Measurements from ENCODE around the gene CYBC1.

Gene CYBC1

GRCh38 chr17:82463391-82463790 lies 12.8 kb upstream of the CYBC1 start:
- no peak for TF ChIP-seq ZNF302 (tag by site-specific recombination; IDR thresholded peaks at IDR 0.05; ENCODE audit: low read depth)
- no peak for TF ChIP-seq ZNF354C (tag by site-specific recombination; IDR thresholded peaks at IDR 0.05; ENCODE audit: borderline replicate concordance, low read depth)
- TF ChIP-seq ZNF280C (tag by site-specific recombination; IDR thresholded peaks at IDR 0.05): no peak
- no peak for TF ChIP-seq ZNF266 (tag by site-specific recombination; IDR thresholded peaks at IDR 0.05; ENCODE audit: low read depth)
- TF ChIP-seq ZNF292 (tag by site-specific recombination; IDR thresholded peaks at IDR 0.05; ENCODE audit: borderline replicate concordance, low read depth): no peak
- TF ChIP-seq ZNF670 (tag by site-specific recombination; IDR thresholded peaks at IDR 0.05; ENCODE audit: low read depth): no peak
- no peak for TF ChIP-seq ZBTB44 (tag by site-specific recombination; IDR thresholded peaks at IDR 0.05)
- TF ChIP-seq ZNF132 (tag by site-specific recombination; IDR thresholded peaks at IDR 0.05; ENCODE audit: borderline replicate concordance): no peak
- TF ChIP-seq SALL2 (tag by site-specific recombination; IDR thresholded peaks at IDR 0.05; ENCODE audit: borderline replicate concordance): no peak
- no peak for TF ChIP-seq ZNF416 (tag by site-specific recombination; IDR thresholded peaks at IDR 0.05)
- TF ChIP-seq ZNF311 (tag by site-specific recombination; IDR thresholded peaks at IDR 0.05; ENCODE audit: borderline replicate concordance): no peak
- TF ChIP-seq, protein P1, sequence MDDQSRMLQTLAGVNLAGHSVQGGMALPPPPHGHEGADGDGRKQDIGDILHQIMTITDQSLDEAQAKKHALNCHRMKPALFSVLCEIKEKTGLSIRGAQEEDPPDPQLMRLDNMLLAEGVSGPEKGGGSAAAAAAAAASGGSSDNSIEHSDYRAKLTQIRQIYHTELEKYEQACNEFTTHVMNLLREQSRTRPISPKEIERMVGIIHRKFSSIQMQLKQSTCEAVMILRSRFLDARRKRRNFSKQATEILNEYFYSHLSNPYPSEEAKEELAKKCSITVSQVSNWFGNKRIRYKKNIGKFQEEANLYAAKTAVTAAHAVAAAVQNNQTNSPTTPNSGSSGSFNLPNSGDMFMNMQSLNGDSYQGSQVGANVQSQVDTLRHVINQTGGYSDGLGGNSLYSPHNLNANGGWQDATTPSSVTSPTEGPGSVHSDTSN (CRISPR knock-in tag; IDR thresholded peaks at IDR 0.05): no peak
- no peak for TF ChIP-seq ZFP69B (tag by site-specific recombination; IDR thresholded peaks at IDR 0.05)
- no peak for TF ChIP-seq MEIS1 (CRISPR knock-in tag; IDR thresholded peaks at IDR 0.05; ENCODE audit: borderline replicate concordance)
- no peak for TF ChIP-seq ZNF610 (tag by site-specific recombination; IDR thresholded peaks at IDR 0.05; ENCODE audit: borderline replicate concordance)
- Histone ChIP-seq H3K4me1 (ENCODE audit: control insufficient read depth, insufficient read depth, low read length) (no peaks in the 10 kb centered on the region), H3K4me3 (ENCODE audit: low read depth, low read length) (no peak overlapping the region), H3K27ac (ENCODE audit: extremely low read depth, low read depth, low read length) (no peak overlapping the region), H3K9me3 (ENCODE audit: control insufficient read depth, insufficient read depth, low read depth, low read length) (no peaks in the 10 kb centered on the region), H3K36me3 (ENCODE audit: control insufficient read depth in 2 of 2, insufficient read depth in 1 of 2, low read length in 2 of 2) (peaks cover 36 to 82% of the 10 kb centered on the region in 2 experiments)
- POLR2A ChIA-PET: no interaction called here
- CTCF ChIA-PET: interaction anchor here (1.1 kb wide), 1 partner anchor 22 kb away, joined by 9 read pairs; no protein-coding TSS in a partner anchor

DNA sequence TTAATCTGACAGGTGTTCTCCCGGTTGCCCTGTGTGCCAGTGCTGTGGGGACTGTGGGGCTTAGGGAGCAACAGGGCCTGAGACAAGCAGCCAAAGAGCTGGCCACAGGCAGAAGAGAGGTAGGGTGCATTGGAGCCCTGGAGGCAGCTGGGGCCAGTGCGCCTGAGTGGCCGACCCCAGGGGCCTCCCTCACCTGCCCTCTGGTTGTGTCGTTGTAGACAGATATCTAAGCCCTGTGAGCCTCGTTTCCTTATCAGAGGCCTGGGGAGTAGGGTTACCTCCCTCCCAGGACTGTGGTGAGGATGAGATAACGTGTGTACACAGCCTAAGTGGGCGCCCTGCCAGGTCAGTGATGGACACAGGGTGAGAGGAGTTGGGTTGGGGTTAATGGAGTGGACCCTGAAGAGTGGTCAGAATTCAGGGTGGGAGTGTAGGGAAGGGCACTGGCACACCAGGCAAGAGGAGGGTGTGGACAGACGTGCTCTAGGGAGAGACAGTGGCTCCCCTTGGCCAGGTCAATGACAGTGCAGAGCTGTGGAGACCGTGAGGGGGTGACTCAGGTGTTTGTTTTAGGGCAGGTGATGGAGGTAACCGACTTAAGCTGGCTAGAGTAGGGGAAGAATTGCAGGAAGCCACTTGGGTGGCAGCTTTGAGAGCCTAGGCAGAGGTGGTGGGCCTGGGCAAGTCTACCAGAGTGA lies 11.4 kb upstream of the CYBC1 start:
- H3K36me3 ChIP-seq (ENCODE audit: control insufficient read depth in 2 of 2, insufficient read depth in 1 of 2, low read length in 2 of 2): peaks cover 24 to 72% of the 10 kb centered on the region in 2 experiments
- ChIA-PET CTCF (interaction anchor here (1.1 kb wide), 1 partner anchor 23 kb away, joined by 9 read pairs; no protein-coding TSS in a partner anchor), POLR2A (interaction anchor here (0.6 kb wide), 1 partner anchor 209 kb away, joined by 4 read pairs; no protein-coding TSS in a partner anchor)
- TF ChIP-seq, protein P2, sequence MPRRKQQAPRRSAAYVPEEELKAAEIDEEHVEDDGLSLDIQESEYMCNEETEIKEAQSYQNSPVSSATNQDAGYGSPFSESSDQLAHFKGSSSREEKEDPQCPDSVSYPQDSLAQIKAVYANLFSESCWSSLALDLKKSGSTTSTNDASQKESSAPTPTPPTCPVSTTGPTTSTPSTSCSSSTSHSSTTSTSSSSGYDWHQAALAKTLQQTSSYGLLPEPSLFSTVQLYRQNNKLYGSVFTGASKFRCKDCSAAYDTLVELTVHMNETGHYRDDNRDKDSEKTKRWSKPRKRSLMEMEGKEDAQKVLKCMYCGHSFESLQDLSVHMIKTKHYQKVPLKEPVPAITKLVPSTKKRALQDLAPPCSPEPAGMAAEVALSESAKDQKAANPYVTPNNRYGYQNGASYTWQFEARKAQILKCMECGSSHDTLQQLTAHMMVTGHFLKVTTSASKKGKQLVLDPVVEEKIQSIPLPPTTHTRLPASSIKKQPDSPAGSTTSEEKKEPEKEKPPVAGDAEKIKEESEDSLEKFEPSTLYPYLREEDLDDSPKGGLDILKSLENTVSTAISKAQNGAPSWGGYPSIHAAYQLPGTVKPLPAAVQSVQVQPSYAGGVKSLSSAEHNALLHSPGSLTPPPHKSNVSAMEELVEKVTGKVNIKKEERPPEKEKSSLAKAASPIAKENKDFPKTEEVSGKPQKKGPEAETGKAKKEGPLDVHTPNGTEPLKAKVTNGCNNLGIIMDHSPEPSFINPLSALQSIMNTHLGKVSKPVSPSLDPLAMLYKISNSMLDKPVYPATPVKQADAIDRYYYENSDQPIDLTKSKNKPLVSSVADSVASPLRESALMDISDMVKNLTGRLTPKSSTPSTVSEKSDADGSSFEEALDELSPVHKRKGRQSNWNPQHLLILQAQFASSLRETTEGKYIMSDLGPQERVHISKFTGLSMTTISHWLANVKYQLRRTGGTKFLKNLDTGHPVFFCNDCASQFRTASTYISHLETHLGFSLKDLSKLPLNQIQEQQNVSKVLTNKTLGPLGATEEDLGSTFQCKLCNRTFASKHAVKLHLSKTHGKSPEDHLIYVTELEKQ (tag by site-specific recombination; IDR thresholded peaks at IDR 0.05; ENCODE audit: borderline replicate concordance): no peak
- TF ChIP-seq ZNF112 (tag by site-specific recombination; IDR thresholded peaks at IDR 0.05) (no peak), KLF1 (tag by site-specific recombination; IDR thresholded peaks at IDR 0.05) (peak; percentile 61), ZNF600 (tag by site-specific recombination; IDR thresholded peaks at IDR 0.05) (peak; percentile 54; the same call in 1 of the 2 replicates), KLF17 (tag by site-specific recombination; IDR thresholded peaks at IDR 0.05) (peak; percentile 91), WT1 (tag by site-specific recombination; IDR thresholded peaks at IDR 0.05) (peak; percentile 78), PATZ1 (tag by site-specific recombination; IDR thresholded peaks at IDR 0.05) (peak; percentile 29; the same call in 1 of the 2 replicates)

More for the DNA sequence above, 11.4 kb upstream of the CYBC1 start:
- H3K4me1 ChIP-seq (ENCODE audit: control insufficient read depth, insufficient read depth, low read length): peaks cover 5% of the 10 kb centered on the region
- H3K27ac ChIP-seq (ENCODE audit: extremely low read depth, low read depth, low read length): no peak overlapping the region
- no peaks in the 10 kb centered on the region for H3K9me3 ChIP-seq (ENCODE audit: control insufficient read depth, insufficient read depth, low read depth, low read length)
- no peak overlapping the region for H3K4me3 ChIP-seq (ENCODE audit: low read depth, low read length)
